Adipocyte (in vitro differentiated cells): Measurements from ENCODE around the gene RNF111.

Source experiments
- DNase-seq: peaks from one replicate; pipeline ENCODE4 v3.0.0-alpha.2; 2015; ENCODE audit warnings: low read depth
- H3K27me3 ChIP-seq: replicated peaks from 2 replicates; pipeline ENCODE4 v1.7.0; 2013; ENCODE audit warnings: mild to moderate bottlenecking, low read length, moderate library complexity; ENCODE audit not compliant: control insufficient read depth, insufficient read depth
- H3K36me3 ChIP-seq: 2 replicates; pipeline ENCODE4 v1.7.0; 2013; ENCODE audit warnings: low read length, mild to moderate bottlenecking, moderate library complexity; ENCODE audit not compliant: control insufficient read depth, insufficient read depth, severe bottlenecking
- H3K4me1 ChIP-seq: 2 replicates; pipeline ENCODE4 v1.7.0; 2013; ENCODE audit warnings: mild to moderate bottlenecking, low read length, moderate library complexity; ENCODE audit not compliant: control insufficient read depth, insufficient read depth
- H3K4me3 ChIP-seq: 2 replicates; pipeline ENCODE4 v1.7.0; 2013; ENCODE audit warnings: mild to moderate bottlenecking, low read length, moderate library complexity
- H3K9ac ChIP-seq: 2 replicates; pipeline ENCODE4 v1.7.0; 2013; ENCODE audit warnings: mild to moderate bottlenecking, low read length, moderate library complexity
- H3K9me3 ChIP-seq: 2 replicates; pipeline ENCODE4 v1.7.0; 2013; ENCODE audit warnings: mild to moderate bottlenecking, low read length, moderate library complexity; ENCODE audit not compliant: control insufficient read depth

Gene RNF111

DNA sequence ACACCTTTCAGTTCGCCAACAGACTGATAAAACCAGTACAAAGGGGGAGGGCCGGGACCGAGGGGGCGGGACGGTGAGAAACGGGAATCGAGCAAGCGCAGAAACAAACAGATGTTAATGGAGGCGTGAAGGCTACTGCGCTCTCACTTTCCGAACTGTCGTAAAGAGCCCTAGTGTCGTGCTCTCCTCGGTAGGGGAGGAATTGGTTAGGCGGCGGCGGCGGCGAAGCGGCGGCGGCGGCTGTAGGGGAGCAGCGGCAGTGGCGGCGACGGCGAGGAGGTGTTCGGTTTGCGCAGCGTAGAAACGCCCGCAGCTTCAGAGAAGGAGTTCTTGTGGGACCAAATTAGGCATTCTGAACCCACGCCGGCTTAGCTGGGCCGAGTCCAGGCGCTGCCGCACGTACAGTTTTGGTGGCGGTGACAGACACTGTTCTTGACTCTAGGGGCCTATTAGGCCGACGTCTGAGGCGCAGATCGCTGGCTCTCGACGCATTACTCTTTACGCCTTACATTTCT lies at the start of gene RNF111:
TSS of gene RNF111 (plus strand) at position 173 of the 515 bp plus-strand sequence. CDS start 43,160 bp downstream, outside the sequence.
- peak; percentile 97 for DNase-seq
- Histone ChIP-seq H3K4me3 (peak within 1 kb of the TSS; percentile 100), H3K36me3 (peaks cover 8% of the 10 kb centered on the region), H3K4me1 (peaks cover 41% of the 10 kb centered on the region), H3K9me3 (no peaks in the 10 kb centered on the region), H3K27me3 (no peaks in the 10 kb centered on the region), H3K9ac (peak within 1 kb of the TSS; percentile 97)

- no peak overlapping the region for H3K9ac ChIP-seq
- peaks cover 15% of the 10 kb centered on the region for H3K4me1 ChIP-seq
- H3K36me3 ChIP-seq = no peaks in the 10 kb centered on the region
- no peaks in the 10 kb centered on the region for H3K9me3 ChIP-seq
- no peaks in the 10 kb centered on the region for H3K27me3 ChIP-seq
- DNase-seq = no peak
- no peak overlapping the region for H3K4me3 ChIP-seq
Measured at GRCh38 chr15:58947179-58947578, 40.3 kb upstream of the RNF111 start.

- H3K27me3 ChIP-seq = no peaks in the 10 kb centered on the region
- peaks cover 32% of the 10 kb centered on the region for H3K4me1 ChIP-seq
- peak overlapping the region; percentile 75 for H3K4me3 ChIP-seq
- peak; percentile 73 for DNase-seq
- peak overlapping the region; percentile 76 for H3K9ac ChIP-seq
- no peaks in the 10 kb centered on the region for H3K9me3 ChIP-seq
- H3K36me3 ChIP-seq = no peaks in the 10 kb centered on the region
Measured at GRCh38 chr15:58951388-58952007, 36.0 kb upstream of the RNF111 start.

GRCh38 chr15:58952751-58953150 lies 34.7 kb upstream of the RNF111 start:
- peak overlapping the region; percentile 68 for H3K4me3 ChIP-seq
- peak; percentile 52 for DNase-seq
- H3K9me3 ChIP-seq = no peaks in the 10 kb centered on the region
- peak overlapping the region; percentile 76 for H3K9ac ChIP-seq
- H3K27me3 ChIP-seq = no peaks in the 10 kb centered on the region
- H3K4me1 ChIP-seq = peaks cover 32% of the 10 kb centered on the region
- H3K36me3 ChIP-seq = no peaks in the 10 kb centered on the region

DNA sequence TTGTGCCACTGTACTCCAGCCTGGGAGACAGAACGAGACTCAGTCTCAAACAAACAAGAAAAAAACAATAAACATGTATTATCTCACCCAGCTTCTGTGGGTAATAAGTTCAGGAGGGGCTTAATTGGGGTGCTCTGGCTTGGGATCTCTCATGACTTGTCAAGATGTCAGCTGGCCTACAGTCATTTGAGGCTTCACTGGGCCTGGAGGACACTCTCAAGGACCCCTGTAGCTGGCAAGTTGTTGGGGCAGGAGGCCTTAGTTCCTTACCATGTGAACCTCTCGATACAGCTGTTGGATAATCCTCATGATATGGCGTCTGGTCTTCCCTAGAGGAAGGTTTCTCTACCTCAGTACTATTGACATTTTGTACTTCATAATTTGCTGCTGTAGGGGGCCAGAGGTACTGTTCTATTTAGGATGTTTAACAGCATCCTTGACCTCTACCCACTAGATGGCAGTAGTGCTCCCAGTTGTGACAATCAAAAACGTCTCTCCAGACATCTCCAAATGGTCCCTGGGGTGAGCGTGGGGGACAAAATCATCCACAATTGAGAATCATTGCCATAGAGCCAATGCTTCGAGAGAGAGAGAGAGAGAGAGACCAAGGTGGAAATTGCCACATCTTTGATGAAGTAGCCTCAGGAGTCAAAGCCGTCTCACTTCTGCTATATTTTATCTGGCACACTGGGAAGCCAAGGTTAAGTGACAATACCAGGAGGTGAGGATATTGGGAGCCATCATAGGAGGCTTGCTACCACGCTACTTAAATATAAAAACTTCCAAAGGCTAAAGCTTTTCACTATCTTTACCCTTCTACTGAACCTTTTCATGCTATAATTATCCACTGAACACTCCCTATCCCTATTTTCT lies 30.1 kb upstream of the RNF111 start:
- Histone ChIP-seq H3K4me3 (no peak overlapping the region), H3K9ac (no peak overlapping the region), H3K36me3 (no peaks in the 10 kb centered on the region), H3K9me3 (no peaks in the 10 kb centered on the region), H3K4me1 (peaks cover 16% of the 10 kb centered on the region), H3K27me3 (no peaks in the 10 kb centered on the region)
- peak; percentile 81 for DNase-seq

DNA sequence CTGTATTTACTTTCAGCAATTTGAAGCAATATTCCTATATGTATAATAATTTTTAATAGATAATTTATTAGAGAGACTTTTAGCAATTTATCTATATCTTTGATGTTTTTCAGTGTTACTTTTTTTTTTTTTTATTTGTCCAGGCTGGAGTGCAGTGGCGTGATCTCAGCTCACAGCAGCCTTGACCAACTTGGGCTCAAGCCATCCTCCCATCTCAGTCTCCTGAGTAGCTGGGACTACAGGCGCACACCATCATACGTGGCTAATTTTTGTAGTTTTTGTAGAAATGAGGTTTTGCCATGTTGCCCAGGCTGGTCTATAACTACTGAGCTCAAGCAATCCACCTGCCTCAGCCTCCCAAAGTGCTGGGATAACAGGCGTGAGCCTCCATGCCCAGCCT lies 28.7 kb upstream of the RNF111 start:
- Histone ChIP-seq H3K27me3 (no peaks in the 10 kb centered on the region), H3K4me1 (peaks cover 1% of the 10 kb centered on the region), H3K4me3 (no peak overlapping the region), H3K36me3 (no peaks in the 10 kb centered on the region), H3K9me3 (no peaks in the 10 kb centered on the region), H3K9ac (no peak overlapping the region)
- no peak for DNase-seq

DNA sequence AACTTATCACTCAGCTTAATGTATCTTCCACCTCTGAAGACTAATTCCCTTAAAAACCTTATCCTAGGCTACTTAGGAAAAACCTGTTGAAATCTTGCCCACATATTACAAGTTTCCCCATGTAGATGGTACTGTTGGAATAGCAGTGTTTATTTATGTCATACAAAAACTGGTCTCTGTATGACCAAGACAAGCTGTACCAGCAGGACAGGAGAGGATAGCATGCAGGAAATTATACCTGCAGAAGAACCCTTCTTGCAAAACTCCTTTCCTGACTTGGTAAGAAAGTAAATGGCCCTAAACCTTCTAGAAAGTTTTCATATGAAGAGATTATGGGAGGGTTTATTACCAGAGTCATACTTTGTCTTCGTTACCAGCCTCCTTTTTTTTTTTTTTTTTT lies 25.3 kb upstream of the RNF111 start:
- no peak overlapping the region for H3K4me3 ChIP-seq
- no peaks in the 10 kb centered on the region for H3K27me3 ChIP-seq
- no peak overlapping the region for H3K9ac ChIP-seq
- H3K9me3 ChIP-seq = no peaks in the 10 kb centered on the region
- no peaks in the 10 kb centered on the region for H3K4me1 ChIP-seq
- no peaks in the 10 kb centered on the region for H3K36me3 ChIP-seq
- DNase-seq = no peak

DNA sequence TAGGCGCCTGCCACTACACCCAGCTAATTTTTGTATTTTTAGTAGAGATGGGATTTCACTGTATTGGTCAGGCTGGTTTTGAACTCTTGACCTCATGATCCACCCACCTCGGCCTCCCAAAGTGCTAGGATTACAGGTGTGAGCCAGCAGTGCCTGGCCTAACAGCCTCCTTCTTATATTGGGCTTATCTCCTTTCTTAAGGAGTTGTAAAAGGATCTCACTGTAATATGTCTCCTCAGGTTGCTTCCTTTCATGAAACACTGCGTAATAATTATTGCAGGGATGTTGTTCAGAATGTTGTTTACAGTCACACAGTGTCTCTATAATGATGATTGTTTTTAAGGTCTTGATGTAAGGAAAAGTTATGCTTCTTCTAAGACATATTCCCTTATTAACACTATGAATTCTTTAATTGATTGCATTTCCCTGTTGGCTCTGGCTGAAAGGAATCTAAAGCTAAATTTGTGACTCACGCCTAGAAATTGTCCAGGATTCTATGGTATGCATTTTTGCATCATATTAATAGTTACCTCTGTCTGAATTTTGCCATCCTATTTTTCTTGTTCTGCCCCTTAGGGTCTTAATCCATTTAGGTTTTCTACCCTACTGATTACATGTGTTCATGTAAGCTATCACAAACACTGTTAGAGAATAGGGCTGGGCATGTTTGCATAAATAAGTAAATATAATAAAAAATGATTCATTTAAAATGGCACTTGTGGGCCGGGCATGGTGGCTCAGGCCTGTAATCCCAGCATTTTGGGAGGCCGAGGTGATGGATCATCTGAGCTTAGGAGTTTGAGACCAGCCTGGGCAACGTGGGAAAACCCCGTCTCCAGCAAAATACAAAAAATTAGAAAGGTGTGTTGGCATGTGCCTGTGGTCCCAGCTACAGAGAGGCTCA lies 24.5 kb upstream of the RNF111 start:
- H3K36me3 ChIP-seq = no peaks in the 10 kb centered on the region
- peak; percentile 30 for DNase-seq
- H3K4me3 ChIP-seq = no peak overlapping the region
- H3K4me1 ChIP-seq = no peaks in the 10 kb centered on the region
- H3K27me3 ChIP-seq = no peaks in the 10 kb centered on the region
- no peak overlapping the region for H3K9ac ChIP-seq
- H3K9me3 ChIP-seq = no peaks in the 10 kb centered on the region

DNA sequence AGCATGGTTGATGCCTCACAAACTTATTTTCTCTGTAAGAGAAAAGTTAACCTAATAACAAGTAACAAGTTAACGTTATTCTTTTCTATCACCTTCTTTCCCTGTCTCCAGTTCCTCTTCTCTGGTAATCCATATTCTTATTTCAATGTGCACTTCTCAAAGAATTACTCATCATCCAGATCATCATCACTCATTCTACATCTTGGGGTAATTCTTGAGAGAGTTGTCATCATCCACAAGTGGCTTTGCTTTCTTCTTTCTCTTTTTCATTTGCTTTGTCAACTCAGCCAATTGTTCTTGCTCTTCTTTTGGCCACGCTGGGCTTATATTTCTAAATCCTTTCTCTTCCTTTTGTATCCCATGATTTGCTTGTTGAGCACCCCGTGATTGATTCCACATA lies 20.8 kb upstream of the RNF111 start:
- Histone ChIP-seq H3K36me3 (no peaks in the 10 kb centered on the region), H3K4me1 (no peaks in the 10 kb centered on the region), H3K9me3 (no peaks in the 10 kb centered on the region), H3K27me3 (no peaks in the 10 kb centered on the region), H3K4me3 (no peak overlapping the region), H3K9ac (no peak overlapping the region)
- DNase-seq = no peak

DNA sequence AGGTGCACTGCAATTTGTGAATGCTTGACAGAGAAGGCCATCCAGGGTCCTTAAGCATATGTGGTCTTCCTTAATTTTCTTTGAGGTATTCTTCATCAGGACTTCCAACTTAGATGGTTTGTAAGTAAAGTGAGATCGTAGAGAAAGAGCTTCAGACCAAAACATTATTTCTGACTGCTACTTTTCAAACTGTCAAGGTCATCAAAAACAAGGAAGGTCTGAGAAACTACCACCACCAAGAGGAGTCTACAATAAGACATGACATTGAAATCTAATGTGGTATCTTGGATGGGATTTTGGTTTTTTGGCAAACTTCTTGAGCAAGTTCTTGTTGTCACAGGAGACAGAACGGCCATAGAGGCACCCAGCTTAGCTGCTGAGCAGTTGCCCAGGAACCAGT lies 20.0 kb upstream of the RNF111 start:
- no peaks in the 10 kb centered on the region for H3K36me3 ChIP-seq
- no peaks in the 10 kb centered on the region for H3K9me3 ChIP-seq
- H3K9ac ChIP-seq = no peak overlapping the region
- no peaks in the 10 kb centered on the region for H3K4me1 ChIP-seq
- no peak overlapping the region for H3K4me3 ChIP-seq
- H3K27me3 ChIP-seq = no peaks in the 10 kb centered on the region
- DNase-seq = no peak

- peaks cover 4% of the 10 kb centered on the region for H3K27me3 ChIP-seq
- H3K4me3 ChIP-seq = no peak overlapping the region
- no peaks in the 10 kb centered on the region for H3K9me3 ChIP-seq
- DNase-seq = no peak
- no peaks in the 10 kb centered on the region for H3K36me3 ChIP-seq
- no peak overlapping the region for H3K9ac ChIP-seq
- peaks cover 16% of the 10 kb centered on the region for H3K4me1 ChIP-seq
Measured at GRCh38 chr15:58977887-58978286, 9.6 kb upstream of the RNF111 start.
